Endothelial cell of umbilical vein (primary cell): ENCODE results near the gene TNFRSF11A. TPM values are rescaled to one million over a fixed set of nuclear protein-coding genes. Genes with fewer than 3 reads are reported as not detected.

Experiments used
- BruUV-seq: library from RNA; stranded (reverse); fragments of 400-500 nt; replicated peaks from 2 replicates; lab custom pipeline; 2021; lab: Mats Ljungman, UMichigan
- CTCF ChIA-PET: fragments of 300-600, 350-600 bp; sonication (Branson Sonifier 250); formaldehyde crosslinking; loops from one replicate; lab custom pipeline; 2021; ENCODE audit warnings: antibody characterized with exemption, inconsistent platforms; lab: Charles Lee
- POLR2A ChIA-PET: fragments of 300-600, 350-600 bp; sonication (Branson Sonifier 250); formaldehyde crosslinking; loops from one replicate; lab custom pipeline; 2021; ENCODE audit warnings: antibody characterized with exemption, inconsistent platforms; lab: Charles Lee
- DNase-seq: peaks from one replicate; pipeline ENCODE4 v3.0.0-alpha.2; 2011; ENCODE audit warnings: low read depth, low spot score
- FAIRE-seq: peaks from 2 replicates; lab custom pipeline; 2011; peaks lifted over from hg19 to GRCh38; lab: Jason Lieb, UNC
- H2AFZ ChIP-seq: 2 replicates; pipeline ENCODE4 v1.6.0; 2012; ENCODE audit warnings: low read depth, low read length, control low read depth, inconsistent platforms
- H3K27ac ChIP-seq: 2 replicates; pipeline ENCODE4 v1.5.1; 2011; ENCODE audit warnings: low read depth, mild to moderate bottlenecking, control low read depth, low read length, moderate library complexity; ENCODE audit not compliant: insufficient read depth
- H3K27me3 ChIP-seq, 2 experiments: 2 replicates each; pipeline versions ENCODE4 v1.6.0 to v1.6.1; 2011; ENCODE audit warnings: low read length in 2 of 2, mixed read lengths in 1 of 2; ENCODE audit not compliant: control insufficient read depth in 2 of 2, insufficient read depth in 2 of 2
- H3K36me3 ChIP-seq, 2 experiments: 2 replicates in 1 of 2; 3 replicates in 1 of 2; pipeline ENCODE4 v1.5.1; 2011; ENCODE audit warnings: low read length in 2 of 2, mild to moderate bottlenecking in 1 of 2, moderate library complexity in 1 of 2; ENCODE audit not compliant: control insufficient read depth in 2 of 2, insufficient read depth in 2 of 2; ENCODE audit errors: extremely low read depth in 1 of 2
- H3K4me1 ChIP-seq: 3 replicates; pipeline ENCODE4 v1.5.1; 2011; ENCODE audit warnings: mild to moderate bottlenecking, low read length; ENCODE audit not compliant: control insufficient read depth, insufficient read depth; ENCODE audit errors: extremely low read depth
- H3K4me2 ChIP-seq: 2 replicates; pipeline ENCODE4 v1.6.1; 2011; ENCODE audit warnings: low read length, control low read depth, mixed read lengths; ENCODE audit not compliant: insufficient read depth
- H3K4me3 ChIP-seq, 3 experiments: fragments of 200-600 bp in 1 of 3; sonication (generic), shearing (Covaris generic) in 1 of 3; replicated peaks in 1 of 3; 2 replicates each; pipeline ENCODE4 v1.5.1; 2011 to 2016; ENCODE audit warnings: control low read depth in 3 of 3, low read length in 3 of 3, mild to moderate bottlenecking in 2 of 3, inconsistent platforms in 1 of 3, low read depth in 1 of 3, moderate library complexity in 1 of 3; ENCODE audit not compliant: insufficient read depth in 1 of 3
- H3K79me2 ChIP-seq: 2 replicates; pipeline ENCODE4 v1.6.0; 2012; ENCODE audit warnings: low read length, inconsistent platforms; ENCODE audit not compliant: control insufficient read depth, insufficient read depth
- H3K9ac ChIP-seq: replicated peaks from 2 replicates; pipeline ENCODE3; 2011; ENCODE audit warnings: low read length, control low read depth; ENCODE audit not compliant: insufficient read depth; ENCODE audit errors: extremely low read depth
- H3K9me1 ChIP-seq: replicated peaks from 3 replicates; pipeline ENCODE4 v1.6.0; 2011; ENCODE audit warnings: mild to moderate bottlenecking, low read length; ENCODE audit not compliant: control insufficient read depth, insufficient read depth; ENCODE audit errors: extremely low read depth
- H3K9me3 ChIP-seq: replicated peaks from 2 replicates; pipeline ENCODE4 v1.5.1; 2012; ENCODE audit warnings: low read length, inconsistent platforms; ENCODE audit not compliant: control insufficient read depth, insufficient read depth
- H4K20me1 ChIP-seq: replicated peaks from 2 replicates; pipeline ENCODE3; 2011; ENCODE audit warnings: mild to moderate bottlenecking, low read length; ENCODE audit not compliant: control insufficient read depth, insufficient read depth; ENCODE audit errors: extremely low read depth
- CTCF ChIP-seq, 2 donors: IDR thresholded peaks; 1 replicate in 1 of 2; 2 replicates in 1 of 2; pipeline ENCODE4 v1.5.1; 2011; ENCODE audit warnings: low read length in 2 of 2, mild to moderate bottlenecking in 2 of 2, moderate library complexity in 2 of 2, control low read depth in 1 of 2, inconsistent platforms in 1 of 2, low read depth in 1 of 2; ENCODE audit not compliant: insufficient read depth in 1 of 2; ENCODE audit errors: extremely low read depth in 1 of 2
- EZH2 ChIP-seq: IDR thresholded peaks from 2 replicates; pipeline ENCODE4 v1.6.1; 2012; ENCODE audit warnings: borderline replicate concordance, low read depth, mild to moderate bottlenecking, moderate library complexity, low read length, inconsistent platforms; ENCODE audit not compliant: severe bottlenecking
- FOS ChIP-seq: IDR thresholded peaks from 2 replicates; pipeline ENCODE4 v1.6.1; 2011; ENCODE audit warnings: mild to moderate bottlenecking, low read length, moderate library complexity, borderline replicate concordance; ENCODE audit not compliant: insufficient read depth
- GATA2 ChIP-seq: IDR thresholded peaks from 2 replicates; pipeline ENCODE4 v1.7.0; 2011; ENCODE audit warnings: low read depth, mild to moderate bottlenecking, moderate library complexity, mixed read lengths, low read length; ENCODE audit not compliant: insufficient read length, insufficient read depth
- JUN ChIP-seq: IDR thresholded peaks from 2 replicates; pipeline ENCODE4 v1.6.1; 2011; ENCODE audit warnings: borderline replicate concordance, low read depth; ENCODE audit not compliant: insufficient read length, insufficient read depth
- MAX ChIP-seq: IDR thresholded peaks from 2 replicates; pipeline ENCODE4 v1.6.1; 2011; ENCODE audit not compliant: insufficient read depth, insufficient read length
- MYC ChIP-seq: IDR thresholded peaks from one replicate; pipeline ENCODE4 v1.6.1; 2011; ENCODE audit warnings: mild to moderate bottlenecking, low read depth, low read length
- POLR2A ChIP-seq: IDR thresholded peaks from 2 replicates; pipeline ENCODE4 v1.6.1; 2012; ENCODE audit warnings: low read depth, mild to moderate bottlenecking, control low read depth, low read length
- POLR2AphosphoS5 ChIP-seq: IDR thresholded peaks from 2 replicates; pipeline ENCODE4 v1.6.1; 2012; ENCODE audit warnings: low read depth, mild to moderate bottlenecking, control low read depth, low read length, moderate library complexity; ENCODE audit not compliant: insufficient read depth
- dilution Hi-C: fragments of 300-500 bp; cut with MboI; formaldehyde crosslinking; loops from one replicate; pipeline ENCODE4 v1.15.0; 2019; ENCODE audit warnings: low sequenced_read_pairs; ENCODE audit not compliant: extremely low pct_ligation_motif_present
- intact Hi-C: fragments of 100-400 bp; cut with micrococcal nuclease; formaldehyde crosslinking; loops from one replicate; pipeline ENCODE4 v1.10.0; 2022
- polyA plus RNA-seq, 4 experiments: library from polyadenylated mRNA; depleted of rRNA in 3 of 4; stranded (reverse) in 3 of 4; unstranded in 1 of 4; fragments of >200 nt; gene quantifications; 2 replicates each; pipeline versions ENCODE4 v1.2.1 to v1.2.3, GENCODE V29; 2011 to 2012; ENCODE audit warnings: missing spikeins in 1 of 4
- total RNA-seq: library from RNA; stranded (reverse); gene quantifications from 2 replicates; pipeline ENCODE4 v1.2.3, GENCODE V29; 2021

The TNFRSF11A gene
- total and polyA plus RNA-seq, 2 donors (not counting 3 experiments of a cell fraction or from before 2014, with no cell fraction given): 10.4 to 11.1 TPM

DNA sequence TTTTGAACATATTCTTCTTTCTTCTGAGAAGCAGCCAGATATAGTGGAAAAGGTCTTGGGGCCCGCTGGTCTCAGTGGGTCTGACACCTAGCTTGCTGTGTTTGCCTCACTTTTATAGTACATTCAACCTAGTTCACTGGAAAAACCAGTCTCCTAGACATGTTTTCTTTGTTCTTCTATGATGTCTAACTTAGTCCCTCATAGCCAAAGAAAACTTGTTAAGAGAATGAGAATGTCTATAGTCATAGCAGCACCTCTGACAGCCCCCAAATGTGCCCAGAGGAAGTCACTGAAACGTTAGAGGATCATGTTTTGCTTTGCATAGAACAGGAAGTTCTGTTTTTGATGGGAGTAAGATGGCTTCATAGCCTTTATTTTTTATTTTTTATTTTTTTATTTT lies 40.3 kb downstream of the TNFRSF11A start:
- dilution Hi-C loops (no loop called here), intact Hi-C loops (no loop called here)
- POLR2A ChIA-PET: no interaction called here
- H3K9me1 ChIP-seq: no peaks in the 10 kb centered on the region
- no peaks in the 10 kb centered on the region for H3K79me2 ChIP-seq
- CTCF ChIA-PET: no interaction called here
- H3K4me3 ChIP-seq: no peak overlapping the region
- TF ChIP-seq FOS: no peak
- no peak for TF ChIP-seq EZH2
- no peak for TF ChIP-seq GATA2
- no peak for TF ChIP-seq POLR2AphosphoS5
- no peak for TF ChIP-seq JUN
- no peak for TF ChIP-seq CTCF (IDR thresholded peaks at IDR 0.05; ENCODE audit: extremely low read depth in 1 of 2, insufficient read depth in 1 of 2, low read depth in 1 of 2, low read length in 2 of 2)
- no peak for TF ChIP-seq POLR2A
- TF ChIP-seq MAX: no peak
- no peak for TF ChIP-seq MYC
- DNase-seq (no peak), FAIRE-seq (no peak)
- no peaks in the 10 kb centered on the region for H3K27me3 ChIP-seq
- H3K27ac ChIP-seq: no peak overlapping the region
- H3K4me2 ChIP-seq: no peak overlapping the region
- no peaks in the 10 kb centered on the region for H3K4me1 ChIP-seq
- BruUV-seq: no TSS peak
- no peak overlapping the region for H2AFZ ChIP-seq
- H3K9ac ChIP-seq: no peak overlapping the region
- peaks cover 0 to 23% of the 10 kb centered on the region in 2 experiments for H3K36me3 ChIP-seq
- no peaks in the 10 kb centered on the region for H4K20me1 ChIP-seq
- H3K9me3 ChIP-seq: no peaks in the 10 kb centered on the region
